MCF 10A (cell line): ENCODE measurements around the gene SPRY1. TPM values are rescaled to one million over a fixed set of nuclear protein-coding genes. Genes with fewer than 3 reads are reported as not detected.
A peak's percentile ranks its signal among the peaks of the same experiment; 100 is the strongest.

Experiments
- Bru-seq: library from RNA; stranded (reverse); fragments of 400-500 nt; gene quantifications from one replicate; lab custom pipeline; 2021; lab: Mats Ljungman, UMichigan
- BruChase-seq, 2 experiments: library from RNA; stranded (reverse); fragments of 400-500 nt; gene quantifications; one replicate each; lab custom pipeline; 2021; lab: Mats Ljungman, UMichigan
- BruUV-seq: library from RNA; stranded (reverse); fragments of 400-500 nt; replicated peaks from 2 replicates; lab custom pipeline; 2021; lab: Mats Ljungman, UMichigan
- CTCF ChIA-PET: fragments of 300-600 bp; sonication (Branson Sonifier 250); formaldehyde crosslinking; extraction: SDS; loops from one replicate; lab custom pipeline; 2021; ENCODE audit warnings: antibody characterized with exemption, inconsistent platforms; lab: Yijun Ruan, JAX
- POLR2A ChIA-PET: fragments of 300-600, 350-650 bp; sonication (Branson Sonifier 250); formaldehyde crosslinking; extraction: SDS; loops from one replicate; lab custom pipeline; 2020; ENCODE audit warnings: antibody characterized with exemption, inconsistent platforms; lab: Yijun Ruan, JAX
- DNase-seq: peaks from one replicate; pipeline ENCODE4 v3.0.0-alpha.2; 2018; ENCODE audit not compliant: unreplicated experiment
- H3K27ac Mint-ChIP-seq: one replicate; pipeline ENCODE4 v1.8.0; 2022; ENCODE audit warnings: mild to moderate bottlenecking, low read depth, mixed read lengths; ENCODE audit not compliant: unreplicated experiment
- H3K27me3 Mint-ChIP-seq: one replicate; pipeline ENCODE4 v1.8.0; 2022; ENCODE audit warnings: mixed read lengths; ENCODE audit not compliant: insufficient read depth, unreplicated experiment
- H3K36me3 Mint-ChIP-seq: one replicate; pipeline ENCODE4 v1.8.0; 2022; ENCODE audit warnings: mild to moderate bottlenecking, moderate library complexity, mixed read lengths; ENCODE audit not compliant: insufficient read depth, unreplicated experiment
- H3K4me1 Mint-ChIP-seq: one replicate; pipeline ENCODE4 v1.8.0; 2022; ENCODE audit warnings: mixed read lengths; ENCODE audit not compliant: insufficient read depth, unreplicated experiment
- H3K4me3 Mint-ChIP-seq: one replicate; pipeline ENCODE4 v1.8.0; 2022; ENCODE audit warnings: mild to moderate bottlenecking, moderate library complexity, mixed read lengths; ENCODE audit not compliant: unreplicated experiment
- H3K9me3 Mint-ChIP-seq: one replicate; pipeline ENCODE4 v1.8.0; 2022; ENCODE audit warnings: mixed read lengths; ENCODE audit not compliant: unreplicated experiment
- intact Hi-C: fragments of 100-400 bp; cut with micrococcal nuclease; formaldehyde crosslinking; loops from 2 replicates; pipeline ENCODE4 v1.14.1; 2022
- long read RNA-seq: library from polyadenylated mRNA; stranded (forward); transcript quantifications from one replicate; pipeline ENCODE4 v2.0.0, GENCODE V29; 2022
- total RNA-seq: library from RNA; stranded (reverse); gene quantifications from 2 replicates; pipeline ENCODE4 v1.2.3, GENCODE V29; 2022
- TF ChIP-seq, protein P1 (sequence below): fragments of 200-600 bp; IDR thresholded peaks from one replicate; pipeline ENCODE4 v1.8.0; 2022; ENCODE audit warnings: antibody characterized with exemption, mild to moderate bottlenecking; ENCODE audit not compliant: unreplicated experiment

SPRY1 gene, protein sequence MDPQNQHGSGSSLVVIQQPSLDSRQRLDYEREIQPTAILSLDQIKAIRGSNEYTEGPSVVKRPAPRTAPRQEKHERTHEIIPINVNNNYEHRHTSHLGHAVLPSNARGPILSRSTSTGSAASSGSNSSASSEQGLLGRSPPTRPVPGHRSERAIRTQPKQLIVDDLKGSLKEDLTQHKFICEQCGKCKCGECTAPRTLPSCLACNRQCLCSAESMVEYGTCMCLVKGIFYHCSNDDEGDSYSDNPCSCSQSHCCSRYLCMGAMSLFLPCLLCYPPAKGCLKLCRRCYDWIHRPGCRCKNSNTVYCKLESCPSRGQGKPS
- total RNA-seq: 4.3 and 5.6 TPM in 2 replicates
- Bru-seq, nascent RNA: percentile 59 among the genes with signal in this experiment
- percentile 34 among the genes with signal in this experiment for BruChase-seq, experiment 1, labeled RNA remaining after a 6-hour chase
- BruChase-seq, experiment 2, labeled RNA remaining after a 2-hour chase: percentile 53 among the genes with signal in this experiment
- long read RNA-seq, transcript SPRY1-204 (2 exons, 1,012 nt): major isoform, 8 of 12 reads
- long read RNA-seq, partial matches to known transcripts: 0 of 12 reads
- long read RNA-seq, other reads (novel, unspliced or antisense): 4 of 12 reads

DNA sequence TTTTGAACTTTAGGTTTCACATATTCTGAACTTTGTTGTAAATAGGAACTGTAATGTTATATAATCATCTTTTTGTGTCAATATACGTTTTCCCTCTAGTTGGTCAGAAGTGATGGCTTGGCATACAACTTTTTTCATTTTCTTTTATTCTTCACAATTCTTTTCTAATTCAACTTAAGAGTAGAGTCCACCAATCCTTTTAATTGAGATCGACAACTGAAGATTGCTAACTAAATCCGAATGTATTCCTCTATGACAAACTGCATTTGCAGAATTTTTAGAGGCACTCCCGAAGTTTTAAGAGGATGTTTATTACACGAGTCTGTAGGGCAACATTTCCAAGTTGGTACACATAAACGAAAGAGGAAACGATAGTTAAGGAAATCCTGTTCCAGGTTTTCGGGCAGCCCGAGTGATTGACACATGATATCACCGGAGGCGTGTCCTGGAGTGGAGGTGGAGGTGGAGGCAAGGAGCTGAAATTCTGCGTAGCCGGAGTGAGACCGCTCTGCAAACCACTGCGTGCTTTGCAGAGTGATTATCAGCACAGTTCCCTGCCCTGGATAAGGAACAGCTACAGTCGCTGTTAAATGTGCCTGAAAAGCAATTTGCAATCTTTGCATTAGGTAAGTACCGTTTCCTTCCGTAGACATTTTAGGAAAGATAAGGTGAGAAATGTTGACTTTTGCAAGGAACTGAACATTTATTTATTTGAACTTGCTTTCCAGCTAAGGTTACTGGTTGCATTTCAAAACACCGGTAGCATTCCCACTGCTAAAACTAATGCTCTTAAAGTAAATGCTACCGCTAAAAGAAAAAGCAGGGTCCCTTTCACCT, at the start of gene SPRY1:
SPRY1 (plus strand) TSS at position 489 of the 837 bp plus-strand sequence. CDS start 4,797 bp downstream, outside the sequence.
- POLR2A ChIA-PET: interaction anchor here (0.5 to 5.4 kb wide), 29 partner anchors 9 to 816 kb away, joined by 3 to 36 read pairs (median 4); no protein-coding TSS in a partner anchor
- no TSS peak for BruUV-seq
- CTCF ChIA-PET: interaction anchor here (0.6 to 1.6 kb wide), 7 partner anchors 156 to 482 kb away, joined by 3 to 11 read pairs (median 4); no protein-coding TSS in a partner anchor
- no peaks in the 10 kb centered on the region for H3K27me3 Mint-ChIP-seq
- TF ChIP-seq, protein P1, sequence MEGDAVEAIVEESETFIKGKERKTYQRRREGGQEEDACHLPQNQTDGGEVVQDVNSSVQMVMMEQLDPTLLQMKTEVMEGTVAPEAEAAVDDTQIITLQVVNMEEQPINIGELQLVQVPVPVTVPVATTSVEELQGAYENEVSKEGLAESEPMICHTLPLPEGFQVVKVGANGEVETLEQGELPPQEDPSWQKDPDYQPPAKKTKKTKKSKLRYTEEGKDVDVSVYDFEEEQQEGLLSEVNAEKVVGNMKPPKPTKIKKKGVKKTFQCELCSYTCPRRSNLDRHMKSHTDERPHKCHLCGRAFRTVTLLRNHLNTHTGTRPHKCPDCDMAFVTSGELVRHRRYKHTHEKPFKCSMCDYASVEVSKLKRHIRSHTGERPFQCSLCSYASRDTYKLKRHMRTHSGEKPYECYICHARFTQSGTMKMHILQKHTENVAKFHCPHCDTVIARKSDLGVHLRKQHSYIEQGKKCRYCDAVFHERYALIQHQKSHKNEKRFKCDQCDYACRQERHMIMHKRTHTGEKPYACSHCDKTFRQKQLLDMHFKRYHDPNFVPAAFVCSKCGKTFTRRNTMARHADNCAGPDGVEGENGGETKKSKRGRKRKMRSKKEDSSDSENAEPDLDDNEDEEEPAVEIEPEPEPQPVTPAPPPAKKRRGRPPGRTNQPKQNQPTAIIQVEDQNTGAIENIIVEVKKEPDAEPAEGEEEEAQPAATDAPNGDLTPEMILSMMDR: no peak
- H3K4me3 Mint-ChIP-seq: peak within 1 kb of the TSS; percentile 89
- intact Hi-C loops: loop anchor here (1.0 to 5.0 kb wide), 4 partner anchors 44 to 866 kb away; no protein-coding TSS in a partner anchor
- H3K27ac Mint-ChIP-seq: peak within 1 kb of the TSS; percentile 71
- no peaks in the 10 kb centered on the region for H3K9me3 Mint-ChIP-seq
- peak; percentile 95 for DNase-seq
- peaks cover 10% of the 10 kb centered on the region for H3K4me1 Mint-ChIP-seq
- H3K36me3 Mint-ChIP-seq: peaks cover 6% of the 10 kb centered on the region

DNA sequence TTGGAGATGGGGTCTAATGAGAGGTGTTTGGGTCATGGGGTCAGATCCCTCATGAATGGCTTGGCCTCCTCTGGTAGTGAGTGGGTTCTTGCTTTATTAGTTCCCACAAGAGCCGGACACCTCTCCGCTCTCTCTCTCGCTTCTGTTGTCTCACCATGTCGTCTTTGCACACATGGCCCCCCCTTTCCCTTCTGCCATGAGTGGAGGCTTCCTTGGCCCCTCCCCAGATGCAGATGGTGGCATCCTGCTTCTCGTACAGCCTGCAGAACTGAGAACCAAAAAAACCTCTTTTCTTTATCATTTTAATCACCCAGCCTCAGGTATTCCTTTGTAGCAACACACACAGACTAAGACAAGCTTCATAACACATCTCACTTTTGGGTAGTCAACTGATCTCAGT, 49.6 kb upstream of the SPRY1 start:
- POLR2A ChIA-PET: interaction anchor here (0.7 kb wide), 1 partner anchor 354 kb away, joined by 3 read pairs; no protein-coding TSS in a partner anchor
- intact Hi-C loops: no loop called here
- H3K27me3 Mint-ChIP-seq: no peaks in the 10 kb centered on the region
- BruUV-seq: no TSS peak
- H3K36me3 Mint-ChIP-seq: no peaks in the 10 kb centered on the region
- no peaks in the 10 kb centered on the region for H3K9me3 Mint-ChIP-seq
- CTCF ChIA-PET: interaction anchor here (0.6 to 0.9 kb wide), 3 partner anchors 221 to 858 kb away, joined by 3 read pairs; no protein-coding TSS in a partner anchor
- TF ChIP-seq, protein P1: no peak
- no peak overlapping the region for H3K27ac Mint-ChIP-seq
- DNase-seq: no peak
- no peak overlapping the region for H3K4me3 Mint-ChIP-seq
- H3K4me1 Mint-ChIP-seq: peaks cover 9% of the 10 kb centered on the region

DNA sequence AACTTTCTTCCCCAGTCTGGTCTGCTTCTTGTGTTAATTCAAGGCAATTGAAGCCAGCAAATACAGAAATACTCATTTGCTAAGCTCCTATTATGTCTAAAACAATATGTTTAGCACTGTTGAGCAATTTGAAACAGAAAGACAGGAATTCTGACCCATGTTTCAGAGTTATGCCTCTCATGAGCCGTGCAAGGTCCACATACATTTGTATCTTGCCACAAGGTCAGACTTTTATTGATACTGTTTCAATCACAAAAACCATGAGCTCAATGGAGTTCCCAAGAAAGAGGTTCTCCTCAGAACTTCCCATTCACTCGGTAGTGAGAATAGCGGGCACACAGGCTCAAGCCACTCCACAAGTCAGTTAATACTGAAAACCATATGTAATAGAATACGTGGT, 47.6 kb upstream of the SPRY1 start:
- CTCF ChIA-PET: interaction anchor here (0.5 to 4.9 kb wide), 14 partner anchors 8 to 916 kb away, joined by 3 to 55 read pairs (median 6); no protein-coding TSS in a partner anchor

More for the DNA sequence above, 47.6 kb upstream of the SPRY1 start:
- POLR2A ChIA-PET: interaction anchor here (0.8 to 5.5 kb wide), 3 partner anchors 8 to 48 kb away, joined by 3 to 36 read pairs (median 10); partner anchors contain the start of gene SPRY1
- H3K4me3 Mint-ChIP-seq: no peak overlapping the region
- no peaks in the 10 kb centered on the region for H3K9me3 Mint-ChIP-seq
- no peaks in the 10 kb centered on the region for H3K27me3 Mint-ChIP-seq
- H3K36me3 Mint-ChIP-seq: no peaks in the 10 kb centered on the region
- TF ChIP-seq, protein P1: no peak
- no peak overlapping the region for H3K27ac Mint-ChIP-seq
- intact Hi-C loops: no loop called here
- peaks cover 23% of the 10 kb centered on the region for H3K4me1 Mint-ChIP-seq
- no peak for DNase-seq
- BruUV-seq: no TSS peak
